Stomach (tissue), 9 donors: ENCODE data around the gene TSR2. TPM values are rescaled to one million over a fixed set of nuclear protein-coding genes. Genes with fewer than 3 reads are reported as not detected.

ENCODE experiments used
- DNase-seq, 2 donors: peaks; one replicate each; pipeline versions ENCODE4 v3.0.0 to v3.0.0-alpha.2; 2013 to 2019
- H3K27ac ChIP-seq, 5 donors: fragments of 200-600 bp in 4 of 5; sonication (generic) in 4 of 5; one replicate each; pipeline ENCODE4 v1.5.1; 2013 to 2019; ENCODE audit warnings: mild to moderate bottlenecking in 1 of 5, moderate library complexity in 1 of 5
- H3K27me3 ChIP-seq, 3 donors: fragments of 200-600 bp; sonication (generic); one replicate each; pipeline ENCODE4 v1.5.1; 2017 to 2019; ENCODE audit warnings: mixed run types in 1 of 3
- H3K36me3 ChIP-seq, 4 donors: fragments of 200-600 bp; sonication (generic); 1 replicate in 3 of 4; 2 replicates in 1 of 4; pipeline ENCODE4 v1.5.1; 2016 to 2019
- H3K4me1 ChIP-seq, 4 donors: fragments of 200-600 bp; sonication (generic); one replicate each; pipeline ENCODE4 v1.5.1; 2016 to 2019
- H3K4me3 ChIP-seq, 4 donors: fragments of 200-600 bp; sonication (generic) in 3 of 4; one replicate each; pipeline ENCODE4 v1.5.1; 2016 to 2019; ENCODE audit warnings: mild to moderate bottlenecking in 1 of 4
- H3K9me3 ChIP-seq, 4 donors: fragments of 200-600 bp; sonication (generic); one replicate each; pipeline ENCODE4 v1.5.1; 2016 to 2019
- CTCF ChIP-seq, 7 experiments: fragments of 450-650 bp in 4 of 7; fragments of 200-600 bp in 3 of 7; sonication (generic) in 3 of 7; IDR thresholded peaks; one replicate each; pipeline ENCODE4 v1.5.1; 2016 to 2019; ENCODE audit warnings: antibody characterized with exemption in 7 of 7, control low read depth in 2 of 7, mild to moderate bottlenecking in 1 of 7
- EP300 ChIP-seq: sonication (generic); formaldehyde crosslinking; IDR thresholded peaks from one replicate; pipeline ENCODE4 v1.6.1; 2017; ENCODE audit warnings: antibody characterized with exemption
- POLR2A ChIP-seq, 4 donors: fragments of 450-650 bp; IDR thresholded peaks; one replicate each; pipeline ENCODE4 v1.6.1; 2016; ENCODE audit warnings: antibody characterized with exemption in 4 of 4, control low read depth in 2 of 4, mild to moderate bottlenecking in 1 of 4, moderate library complexity in 1 of 4
- POLR2AphosphoS5 ChIP-seq, 3 donors: sonication (generic); formaldehyde crosslinking; IDR thresholded peaks; one replicate each; pipeline ENCODE4 v1.6.1; 2016; ENCODE audit warnings: antibody characterized with exemption in 3 of 3
- WGBS, 5 donors: extraction: QIAGEN DNeasy Blood & Tissue Kit in 3 of 5; methylation state at CpG; one replicate each; pipeline versions ENCODE4 v1.1.5 to v1.1.7; 2013 to 2018; 5-methylcytosine and 5-hydroxymethylcytosine counted together
- intact Hi-C: fragments of 100-400 bp; cut with DNase I; formaldehyde crosslinking; loops from one replicate; pipeline ENCODE4 v1.15.1; 2023; ENCODE audit warnings: low total_unique reads
- polyA plus RNA-seq, 3 donors: library from polyadenylated mRNA; stranded (reverse); fragments of 200-250 nt; gene quantifications; one replicate each; pipeline ENCODE4 v1.2.3, GENCODE V29; 2013
- total RNA-seq, 5 donors: library from RNA; depleted of rRNA; stranded (reverse); fragments of >200 nt; gene quantifications; one replicate each; pipeline versions ENCODE4 v1.1.0 to v1.2.3, GENCODE V29; 2014 to 2016
- donor health status: healthy with polysubstance abuse.
- donor health status: Bipolar disorder and iron deficiency.
- donor health status: healthy.

Gene TSR2
- total and polyA plus RNA-seq, 8 donors = 12.5 to 48.1 (median 28.8) TPM; not detected in 1

- Histone ChIP-seq H3K27me3 (peaks cover 0 to 3% (median 0%) of the 10 kb centered on the region in 3 donors), H3K4me1 (peaks cover 0 to 4% (median 0%) of the 10 kb centered on the region in 4 donors), H3K9me3 (no peaks in the 10 kb centered on the region), H3K36me3 (peaks cover 0 to 11% (median 5%) of the 10 kb centered on the region in 4 donors), H3K4me3 (no peak overlapping the region), H3K27ac (no peak overlapping the region)
- no peak for DNase-seq
- TF ChIP-seq POLR2AphosphoS5 (IDR thresholded peaks at IDR 0.05) = no peak
- no peak for TF ChIP-seq POLR2A (IDR thresholded peaks at IDR 0.05)
- TF ChIP-seq CTCF (IDR thresholded peaks at IDR 0.05) = no peak
- TF ChIP-seq EP300 = no peak
- intact Hi-C loops = no loop called here
- 70 to 93% (median 87%) methylated on average over 5 to 10 of the region's 10 CpGs for WGBS, 5 donors
Observed at GRCh38 chrX:54473993-54474859, 34.0 kb downstream of the TSR2 start.

- Histone ChIP-seq H3K27me3 (peaks cover 0 to under 1% (median 0%) of the 10 kb centered on the region in 3 donors), H3K4me1 (peaks cover 0 to 30% (median 14%) of the 10 kb centered on the region in 4 donors), H3K36me3 (no peaks in the 10 kb centered on the region), H3K4me3 (no peak overlapping the region), H3K27ac (no peak overlapping the region), H3K9me3 (no peaks in the 10 kb centered on the region)
- intact Hi-C loops = no loop called here
- DNase-seq = peak in 1 of 2 donors; percentile 20
- no peak for TF ChIP-seq POLR2AphosphoS5 (IDR thresholded peaks at IDR 0.05)
- no peak for TF ChIP-seq CTCF (IDR thresholded peaks at IDR 0.05)
- TF ChIP-seq EP300 = no peak
- no peak for TF ChIP-seq POLR2A (IDR thresholded peaks at IDR 0.05)
- WGBS, 5 donors = 28 to 47% (median 44%) methylated on average over 9 of the region's 9 CpGs
Observed at GRCh38 chrX:54479136-54480111, 39.2 kb downstream of the TSR2 start.

GRCh38 chrX:54482839-54483593, 42.8 kb downstream of the TSR2 start:
- DNase-seq = peak in 1 of 2 donors; percentile 48
- TF ChIP-seq CTCF (IDR thresholded peaks at IDR 0.05) (no peak), EP300 (no peak), POLR2AphosphoS5 (IDR thresholded peaks at IDR 0.05) (no peak), POLR2A (IDR thresholded peaks at IDR 0.05) (no peak)
- peak overlapping the region in 2 of 4 donors; percentile 9 to 20 for H3K4me3 ChIP-seq
- WGBS, 5 donors = 28 to 43% (median 30%) methylated on average over 9 to 21 of the region's 21 CpGs
- H3K4me1 ChIP-seq = peaks cover 0 to 36% (median 17%) of the 10 kb centered on the region in 4 donors
- H3K36me3 ChIP-seq = no peaks in the 10 kb centered on the region
- intact Hi-C loops = no loop called here
- no peaks in the 10 kb centered on the region for H3K27me3 ChIP-seq
- H3K9me3 ChIP-seq = no peaks in the 10 kb centered on the region
- peak overlapping the region in 4 of 5 donors; percentile 25 to 62 (median 50) for H3K27ac ChIP-seq
